H9 (cell line): Measurements from ENCODE around the gene FAM114A1. TPM values are rescaled to one million over a fixed set of nuclear protein-coding genes. Genes with fewer than 3 reads are reported as not detected.

Experiments
- DNase-seq: peaks from one replicate; pipeline ENCODE4 v3.0.0-alpha.2; 2017
- H2AFZ ChIP-seq: one replicate; pipeline ENCODE4 v1.6.1; 2013; ENCODE audit warnings: mild to moderate bottlenecking, low read length, control low read depth, moderate library complexity
- H2AK5ac ChIP-seq: 2 replicates; pipeline ENCODE4 v1.6.1; 2013; ENCODE audit warnings: low read length, control low read depth, mixed read lengths; ENCODE audit not compliant: insufficient read length
- H2BK120ac ChIP-seq: one replicate; pipeline ENCODE4 v1.6.1; 2013; ENCODE audit warnings: low read depth, mild to moderate bottlenecking, low read length, control low read depth, inconsistent platforms; ENCODE audit not compliant: poor library complexity, severe bottlenecking
- H2BK12ac ChIP-seq: 2 replicates; pipeline ENCODE4 v1.6.1; 2013; ENCODE audit warnings: low read length, control low read depth, mixed read lengths, low read depth; ENCODE audit not compliant: insufficient read length
- H2BK15ac ChIP-seq: 2 replicates; pipeline ENCODE4 v1.6.1; 2013; ENCODE audit warnings: low read depth, low read length, control low read depth
- H2BK20ac ChIP-seq: one replicate; pipeline ENCODE4 v1.6.1; 2013; ENCODE audit warnings: low read depth, mild to moderate bottlenecking, low read length, control low read depth, inconsistent platforms; ENCODE audit not compliant: poor library complexity, severe bottlenecking
- H2BK5ac ChIP-seq: 2 replicates; pipeline ENCODE4 v1.6.1; 2013; ENCODE audit warnings: low read length, control low read depth, mixed read lengths; ENCODE audit not compliant: insufficient read length
- H3K14ac ChIP-seq: 2 replicates; pipeline ENCODE4 v1.6.1; 2013; ENCODE audit warnings: low read length, control low read depth; ENCODE audit not compliant: insufficient read depth
- H3K18ac ChIP-seq: 2 replicates; pipeline ENCODE4 v1.6.1; 2013; ENCODE audit warnings: low read depth, mild to moderate bottlenecking, mixed read lengths, low read length, control low read depth; ENCODE audit not compliant: insufficient read length
- H3K23ac ChIP-seq: 2 replicates; pipeline ENCODE4 v1.6.1; 2013; ENCODE audit warnings: low read length, control low read depth, mixed read lengths, low read depth; ENCODE audit not compliant: insufficient read length
- H3K23me2 ChIP-seq: 2 replicates; pipeline ENCODE4 v1.6.1; 2013; ENCODE audit warnings: low read depth, mild to moderate bottlenecking, mixed read lengths, low read length, control low read depth; ENCODE audit not compliant: insufficient read length, poor library complexity, severe bottlenecking
- H3K27ac ChIP-seq: 2 replicates; pipeline ENCODE4 v1.5.1; 2013; ENCODE audit warnings: low read length, control low read depth, mixed read lengths, low read depth; ENCODE audit not compliant: insufficient read length
- H3K27me3 ChIP-seq: 2 replicates; pipeline ENCODE4 v1.6.1; 2013; ENCODE audit warnings: low read length, control low read depth, inconsistent platforms; ENCODE audit not compliant: insufficient read depth
- H3K4ac ChIP-seq: 2 replicates; pipeline ENCODE4 v1.6.1; 2013; ENCODE audit warnings: low read depth, mild to moderate bottlenecking, control low read depth, inconsistent platforms, low read length, moderate library complexity
- H3K4me1 ChIP-seq: 2 replicates; pipeline ENCODE4 v1.6.1; 2013; ENCODE audit warnings: low read length, control low read depth, inconsistent platforms; ENCODE audit not compliant: insufficient read depth
- H3K4me2 ChIP-seq: 2 replicates; pipeline ENCODE4 v1.6.1; 2013; ENCODE audit warnings: low read length, control low read depth, mixed read lengths; ENCODE audit not compliant: insufficient read length, insufficient read depth
- H3K56ac ChIP-seq: 2 replicates; pipeline ENCODE4 v1.6.1; 2013; ENCODE audit warnings: low read depth, mild to moderate bottlenecking, mixed read lengths, low read length, control low read depth; ENCODE audit not compliant: insufficient read length
- H3K79me1 ChIP-seq: 2 replicates; pipeline ENCODE4 v1.6.1; 2013; ENCODE audit warnings: low read depth, mild to moderate bottlenecking, moderate library complexity, low read length, control low read depth, inconsistent platforms; ENCODE audit not compliant: insufficient read depth, poor library complexity, severe bottlenecking
- H3K79me2 ChIP-seq: 2 replicates; pipeline ENCODE4 v1.6.1; 2013; ENCODE audit warnings: low read length, control low read depth, inconsistent platforms; ENCODE audit not compliant: insufficient read depth
- H3K9ac ChIP-seq: 2 replicates; pipeline ENCODE4 v1.6.1; 2013; ENCODE audit warnings: low read length, control low read depth, mixed read lengths; ENCODE audit not compliant: insufficient read length; ENCODE audit errors: extremely low read depth
- H3K9me3 ChIP-seq: one replicate; pipeline ENCODE4 v1.6.1; 2013; ENCODE audit warnings: low read depth, low read length, inconsistent platforms; ENCODE audit not compliant: control insufficient read depth
- H3T11ph ChIP-seq: one replicate; pipeline ENCODE4 v1.6.1; 2013; ENCODE audit warnings: mild to moderate bottlenecking, low read length, control low read depth, inconsistent platforms
- H4K20me1 ChIP-seq: one replicate; pipeline ENCODE4 v1.6.1; 2013; ENCODE audit not compliant: control insufficient read depth, insufficient read length, insufficient read depth
- H4K5ac ChIP-seq: 2 replicates; pipeline ENCODE4 v1.6.1; 2013; ENCODE audit warnings: low read depth, mild to moderate bottlenecking, mixed read lengths, low read length, control low read depth; ENCODE audit not compliant: insufficient read length
- H4K8ac ChIP-seq: replicated peaks from 2 replicates; pipeline ENCODE4 v1.6.1; 2013; ENCODE audit warnings: low read length, control low read depth, mixed read lengths, low read depth; ENCODE audit not compliant: insufficient read length
- H4K91ac ChIP-seq: 2 replicates; pipeline ENCODE4 v1.6.1; 2013; ENCODE audit warnings: low read depth, mild to moderate bottlenecking, moderate library complexity, mixed read lengths, low read length, control low read depth; ENCODE audit not compliant: insufficient read length
- H3K27ac Mint-ChIP-seq, 3 experiments: 2 replicates in 2 of 3; 3 replicates in 1 of 3; pipeline ENCODE4 v1.8.0; 2020 to 2021; ENCODE audit warnings: mixed read lengths in 3 of 3, mild to moderate bottlenecking in 1 of 3, moderate library complexity in 1 of 3
- H3K27me3 Mint-ChIP-seq: 2 replicates; pipeline ENCODE4 v1.8.0; 2021; ENCODE audit warnings: low read depth, mild to moderate bottlenecking, moderate library complexity, mixed read lengths
- H3K36me3 Mint-ChIP-seq, 3 experiments: 2 replicates in 2 of 3; 3 replicates in 1 of 3; pipeline ENCODE4 v1.8.0; 2020 to 2021; ENCODE audit warnings: low read depth in 3 of 3, mixed read lengths in 3 of 3; ENCODE audit not compliant: insufficient read depth in 1 of 3
- H3K4me1 Mint-ChIP-seq, 2 experiments: 2 replicates each; pipeline ENCODE4 v1.8.0; 2020; ENCODE audit warnings: mixed read lengths in 2 of 2
- H3K4me3 Mint-ChIP-seq, 2 experiments: 2 replicates in 1 of 2; 3 replicates in 1 of 2; pipeline ENCODE4 v1.8.0; 2020 to 2021; ENCODE audit warnings: mild to moderate bottlenecking in 2 of 2, mixed read lengths in 2 of 2, moderate library complexity in 1 of 2
- H3K9me3 Mint-ChIP-seq, 2 experiments: 2 replicates in 1 of 2; 3 replicates in 1 of 2; pipeline ENCODE4 v1.8.0; 2020; ENCODE audit warnings: mild to moderate bottlenecking in 2 of 2, mixed read lengths in 2 of 2, moderate library complexity in 1 of 2
- WGBS: extraction: QIAGEN DNeasy Blood & Tissue Kit; methylation state at CpG from one replicate; pipeline ENCODE4 v1.1.7; 2013; ENCODE audit warnings: missing lambda C conversion rate, low lambda C conversion rate, mixed read lengths; ENCODE audit not compliant: insufficient read length; ENCODE audit errors: extremely low coverage; 5-methylcytosine and 5-hydroxymethylcytosine counted together
- total RNA-seq: library from RNA; stranded (reverse); gene quantifications from 2 replicates; pipeline ENCODE4 v1.2.1, GENCODE V29; 2021
- TF ChIP-seq, protein P1 (sequence below): fragments of 200-600 bp; sonication (generic); conservative IDR thresholded peaks from 3 replicates; pipeline ENCODE4 v1.8.0; 2021; ENCODE audit warnings: antibody characterized with exemption, mild to moderate bottlenecking

FAM114A1 gene
- total RNA-seq, 1 experiment from 2014 or later, result 9.9 TPM

DNA sequence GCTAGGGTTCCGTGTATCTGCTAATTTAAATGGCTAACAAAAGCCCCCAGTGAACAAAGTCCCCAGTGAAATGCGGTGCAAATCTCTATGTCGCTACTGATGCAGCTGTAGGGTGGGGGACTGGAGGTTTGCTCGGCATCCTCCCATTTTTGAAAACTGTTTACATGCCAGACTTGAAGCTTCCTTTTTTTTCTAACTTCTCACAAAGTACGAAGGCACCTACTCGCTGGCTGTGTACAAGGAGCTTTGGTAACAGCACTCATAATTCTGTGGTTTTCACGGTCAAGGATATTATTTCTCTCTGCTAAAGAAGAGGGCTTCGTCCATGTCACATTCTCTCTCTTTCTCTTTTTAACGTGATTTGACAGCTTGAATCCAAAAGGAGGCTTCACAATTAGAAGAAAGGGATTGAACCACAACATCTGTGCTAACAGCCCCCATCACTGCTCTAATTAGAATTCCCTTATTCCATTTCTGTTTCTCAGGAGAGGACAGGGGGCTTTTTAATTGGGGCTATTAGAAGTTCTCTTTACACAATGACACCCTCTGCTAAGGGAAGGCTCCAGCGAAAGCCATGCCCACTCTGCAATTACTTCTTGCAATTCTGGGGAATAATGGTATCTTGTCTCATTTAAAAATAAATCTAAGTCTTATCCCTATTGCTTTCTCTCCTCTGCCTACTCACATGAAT, 117.9 kb downstream of the FAM114A1 start:
- Histone ChIP-seq H3K9ac (no peak overlapping the region), H2BK20ac (no peak overlapping the region), H2AK5ac (no peak overlapping the region), H3K23me2 (no peaks in the 10 kb centered on the region), H3K4me1 (peaks cover 3% of the 10 kb centered on the region; the same call in 1 of the 2 replicates), H3K18ac (no peak overlapping the region), H3K9me3 (no peaks in the 10 kb centered on the region), H3K56ac (no peak overlapping the region), H3K23ac (no peak overlapping the region), H2BK120ac (no peak overlapping the region), H2AFZ (no peak overlapping the region), H4K91ac (no peak overlapping the region), H3K79me2 (no peaks in the 10 kb centered on the region), H4K5ac (no peak overlapping the region), H3K4me2 (no peak overlapping the region), H4K20me1 (no peaks in the 10 kb centered on the region), H3K27ac (no peak overlapping the region), H3T11ph (no peak overlapping the region), H2BK12ac (no peak overlapping the region), H3K79me1 (no peaks in the 10 kb centered on the region), H2BK15ac (no peak overlapping the region), H4K8ac (no peak overlapping the region), H3K4ac (no peak overlapping the region), H3K14ac (no peak overlapping the region), H3K27me3 (no peaks in the 10 kb centered on the region), H2BK5ac (no peak overlapping the region)
- Mint-ChIP-seq H3K36me3 (no peaks in the 10 kb centered on the region), H3K27ac (no peak overlapping the region; a peak in 1 of 7 replicates), H3K4me3 (no peak overlapping the region), H3K9me3 (no peaks in the 10 kb centered on the region), H3K4me1 (peaks cover 16 to 17% of the 10 kb centered on the region in 2 experiments), H3K27me3 (no peaks in the 10 kb centered on the region; the same call in 1 of the 2 replicates)
- no peak for DNase-seq
- TF ChIP-seq, protein P1, sequence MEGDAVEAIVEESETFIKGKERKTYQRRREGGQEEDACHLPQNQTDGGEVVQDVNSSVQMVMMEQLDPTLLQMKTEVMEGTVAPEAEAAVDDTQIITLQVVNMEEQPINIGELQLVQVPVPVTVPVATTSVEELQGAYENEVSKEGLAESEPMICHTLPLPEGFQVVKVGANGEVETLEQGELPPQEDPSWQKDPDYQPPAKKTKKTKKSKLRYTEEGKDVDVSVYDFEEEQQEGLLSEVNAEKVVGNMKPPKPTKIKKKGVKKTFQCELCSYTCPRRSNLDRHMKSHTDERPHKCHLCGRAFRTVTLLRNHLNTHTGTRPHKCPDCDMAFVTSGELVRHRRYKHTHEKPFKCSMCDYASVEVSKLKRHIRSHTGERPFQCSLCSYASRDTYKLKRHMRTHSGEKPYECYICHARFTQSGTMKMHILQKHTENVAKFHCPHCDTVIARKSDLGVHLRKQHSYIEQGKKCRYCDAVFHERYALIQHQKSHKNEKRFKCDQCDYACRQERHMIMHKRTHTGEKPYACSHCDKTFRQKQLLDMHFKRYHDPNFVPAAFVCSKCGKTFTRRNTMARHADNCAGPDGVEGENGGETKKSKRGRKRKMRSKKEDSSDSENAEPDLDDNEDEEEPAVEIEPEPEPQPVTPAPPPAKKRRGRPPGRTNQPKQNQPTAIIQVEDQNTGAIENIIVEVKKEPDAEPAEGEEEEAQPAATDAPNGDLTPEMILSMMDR, result no peak
- no CpG with 5 or more reads among the region's 10 CpGs for WGBS
